Smooth muscle cell (in vitro differentiated cells): ENCODE data around the gene KCNIP4. TPM values are rescaled to one million over a fixed set of nuclear protein-coding genes. Genes with fewer than 3 reads are reported as not detected.

Experiments used
- DNase-seq: peaks from one replicate; lab custom pipeline; 2025; ENCODE audit not compliant: unreplicated experiment; lab: John Stamatoyannopoulos, UW
- H2AFZ ChIP-seq: fragments of 200-600 bp; sonication (generic); 2 replicates; pipeline ENCODE4 v1.6.0; 2016; ENCODE audit warnings: antibody characterized with exemption, low read depth, mild to moderate bottlenecking
- H3F3A ChIP-seq: fragments of 200-600 bp; sonication (generic); 2 replicates; pipeline ENCODE4 v1.6.0; 2017; ENCODE audit warnings: antibody characterized with exemption, low read depth
- H3K27ac ChIP-seq: fragments of 200-600 bp; sonication (generic); 2 replicates; pipeline ENCODE4 v1.5.1; 2016; ENCODE audit warnings: low read depth, mild to moderate bottlenecking
- H3K27me3 ChIP-seq: fragments of 200-600 bp; sonication (generic); 2 replicates; pipeline ENCODE4 v1.6.1; 2016; ENCODE audit warnings: low read depth, mild to moderate bottlenecking
- H3K36me3 ChIP-seq: fragments of 200-600 bp; sonication (generic); 2 replicates; pipeline ENCODE4 v1.5.1; 2016; ENCODE audit warnings: low read depth
- H3K4me1 ChIP-seq: fragments of 200-600 bp; sonication (generic); 2 replicates; pipeline ENCODE4 v1.5.1; 2016; ENCODE audit warnings: low read depth
- H3K4me2 ChIP-seq: fragments of 200-600 bp; sonication (generic); 2 replicates; pipeline ENCODE4 v1.6.0; 2016; ENCODE audit warnings: mild to moderate bottlenecking
- H3K4me3 ChIP-seq: fragments of 200-600 bp; sonication (generic); 2 replicates; pipeline ENCODE4 v1.5.1; 2016; ENCODE audit warnings: mild to moderate bottlenecking
- H3K79me2 ChIP-seq: fragments of 200-600 bp; sonication (generic); 2 replicates; pipeline ENCODE4 v1.6.0; 2016; ENCODE audit warnings: low read depth, mild to moderate bottlenecking
- H3K9ac ChIP-seq: fragments of 200-600 bp; sonication (generic); 2 replicates; pipeline ENCODE4 v1.6.0; 2016; ENCODE audit warnings: low read depth
- H3K9me3 ChIP-seq: fragments of 200-600 bp; sonication (generic); replicated peaks from 2 replicates; pipeline ENCODE4 v1.5.1; 2016; ENCODE audit warnings: low read depth
- H4K20me1 ChIP-seq: fragments of 200-600 bp; sonication (generic); 2 replicates; pipeline ENCODE4 v1.6.0; 2016; ENCODE audit warnings: low read depth
- WGBS: methylation state at CpG from one replicate; pipeline ENCODE4 v1.1.7; 2016; ENCODE audit warnings: low lambda C conversion rate; 5-methylcytosine and 5-hydroxymethylcytosine counted together
- polyA plus RNA-seq: library from polyadenylated mRNA; unstranded; fragments of >200 nt; fragmentation: Nextera tagmentation; extraction: Ambion mirVana; gene quantifications from 2 replicates; pipeline ENCODE4 v1.2.1, GENCODE V29; 2016
- total RNA-seq: library from RNA; depleted of rRNA; stranded (reverse); fragments of >200 nt; gene quantifications from 2 replicates; pipeline ENCODE4 v1.2.3, GENCODE V29; 2014
- TF ChIP-seq, protein P1 (sequence below): fragments of 200-600 bp; sonication (generic); IDR thresholded peaks from 2 replicates; pipeline ENCODE4 v1.5.1; 2017; ENCODE audit warnings: borderline replicate concordance, mild to moderate bottlenecking, antibody characterized with exemption; ENCODE audit not compliant: insufficient read depth, poor library complexity, severe bottlenecking

Gene KCNIP4
- total and polyA plus RNA-seq, 2 experiments from 2014 or later: 0.07 TPM; not detected in 1

DNA sequence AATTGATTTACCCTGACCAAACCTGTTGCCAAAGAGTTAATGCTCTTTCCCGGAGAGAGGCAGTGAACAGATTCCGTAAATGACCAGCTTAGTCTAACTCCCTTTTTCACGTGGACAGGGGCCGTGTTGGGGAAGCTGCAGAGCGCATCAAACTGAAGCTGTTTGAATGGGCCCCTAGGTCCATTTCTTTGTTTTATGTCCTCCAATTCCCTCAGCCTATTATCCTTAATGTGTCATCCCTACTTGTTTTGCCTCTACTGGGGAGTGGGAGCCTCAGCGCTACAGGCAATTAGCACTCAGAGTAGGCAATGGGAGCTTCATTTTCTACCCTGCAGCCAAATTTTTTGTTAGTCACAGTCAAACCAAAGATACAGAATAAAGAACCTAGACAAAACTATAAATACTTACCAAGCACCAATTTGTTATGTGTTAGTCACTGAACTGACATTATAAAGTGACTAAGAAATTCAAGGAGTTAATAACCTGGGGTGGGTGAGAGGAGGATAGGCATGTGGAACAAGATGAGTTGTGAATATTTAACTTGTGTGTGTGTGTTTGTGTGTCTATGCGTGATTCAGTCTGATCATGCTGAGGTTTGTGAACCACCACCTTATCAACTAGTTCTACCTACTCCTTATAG, 830.9 kb downstream of the KCNIP4 start:
- H3K36me3 ChIP-seq: no peaks in the 10 kb centered on the region
- H3K9me3 ChIP-seq: no peaks in the 10 kb centered on the region
- no peaks in the 10 kb centered on the region for H3K27me3 ChIP-seq
- no peaks in the 10 kb centered on the region for H3K79me2 ChIP-seq
- H3F3A ChIP-seq: peaks cover 8% of the 10 kb centered on the region
- no peak overlapping the region for H3K27ac ChIP-seq
- 50% methylated on average over 7 of the region's 7 CpGs for WGBS
- DNase-seq: no peak
- H4K20me1 ChIP-seq: no peaks in the 10 kb centered on the region
- H3K9ac ChIP-seq: no peak overlapping the region
- no peak overlapping the region for H3K4me2 ChIP-seq
- TF ChIP-seq, protein P1, sequence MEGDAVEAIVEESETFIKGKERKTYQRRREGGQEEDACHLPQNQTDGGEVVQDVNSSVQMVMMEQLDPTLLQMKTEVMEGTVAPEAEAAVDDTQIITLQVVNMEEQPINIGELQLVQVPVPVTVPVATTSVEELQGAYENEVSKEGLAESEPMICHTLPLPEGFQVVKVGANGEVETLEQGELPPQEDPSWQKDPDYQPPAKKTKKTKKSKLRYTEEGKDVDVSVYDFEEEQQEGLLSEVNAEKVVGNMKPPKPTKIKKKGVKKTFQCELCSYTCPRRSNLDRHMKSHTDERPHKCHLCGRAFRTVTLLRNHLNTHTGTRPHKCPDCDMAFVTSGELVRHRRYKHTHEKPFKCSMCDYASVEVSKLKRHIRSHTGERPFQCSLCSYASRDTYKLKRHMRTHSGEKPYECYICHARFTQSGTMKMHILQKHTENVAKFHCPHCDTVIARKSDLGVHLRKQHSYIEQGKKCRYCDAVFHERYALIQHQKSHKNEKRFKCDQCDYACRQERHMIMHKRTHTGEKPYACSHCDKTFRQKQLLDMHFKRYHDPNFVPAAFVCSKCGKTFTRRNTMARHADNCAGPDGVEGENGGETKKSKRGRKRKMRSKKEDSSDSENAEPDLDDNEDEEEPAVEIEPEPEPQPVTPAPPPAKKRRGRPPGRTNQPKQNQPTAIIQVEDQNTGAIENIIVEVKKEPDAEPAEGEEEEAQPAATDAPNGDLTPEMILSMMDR: no peak
- H2AFZ ChIP-seq: no peak overlapping the region
- H3K4me1 ChIP-seq: peaks cover 4% of the 10 kb centered on the region
- H3K4me3 ChIP-seq: no peak overlapping the region

DNA sequence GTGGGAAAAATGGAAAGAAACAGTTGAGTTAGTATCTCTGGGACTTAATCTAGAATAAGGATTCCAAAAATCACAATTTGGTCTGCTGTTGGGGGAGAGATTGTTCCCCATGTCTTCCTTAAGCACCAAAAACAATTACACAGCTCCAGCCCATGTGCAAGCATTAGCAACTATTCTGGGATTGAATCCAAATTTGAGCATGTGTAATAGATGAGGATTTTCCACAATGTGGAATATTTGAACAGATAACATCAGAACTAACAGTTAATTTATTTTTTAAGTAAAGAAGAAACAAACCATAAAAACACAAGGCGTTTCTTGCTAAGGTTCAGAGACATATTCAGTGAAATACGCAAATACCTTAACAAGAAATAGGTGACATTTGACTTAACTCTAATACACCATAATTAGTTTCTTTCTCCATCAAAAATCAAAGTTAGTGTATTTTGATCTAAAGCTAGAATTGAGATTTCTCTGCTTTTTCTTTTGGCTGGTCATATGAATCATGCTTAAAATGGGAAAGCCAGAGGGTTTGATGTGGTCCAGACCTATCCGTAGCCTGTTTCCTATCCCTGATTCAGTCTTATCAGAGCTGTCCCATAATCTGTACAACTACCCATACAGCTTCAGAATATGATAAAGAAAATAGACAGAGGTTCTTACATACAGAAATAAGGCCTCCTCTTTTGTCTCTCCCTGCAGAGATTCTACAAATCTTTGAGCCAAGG, 834.9 kb downstream of the KCNIP4 start:
- H4K20me1 ChIP-seq: no peaks in the 10 kb centered on the region
- DNase-seq: no peak
- H3K27ac ChIP-seq: peak overlapping the region; percentile 61
- no peak overlapping the region for H3K4me3 ChIP-seq
- H3K79me2 ChIP-seq: no peaks in the 10 kb centered on the region
- no peak overlapping the region for H3K9ac ChIP-seq
- no peaks in the 10 kb centered on the region for H3K27me3 ChIP-seq
- TF ChIP-seq, protein P1: no peak
- H3K4me2 ChIP-seq: peak overlapping the region; percentile 49
- no peaks in the 10 kb centered on the region for H3K36me3 ChIP-seq
- WGBS: 34% methylated on average over 3 of the region's 3 CpGs
- peaks cover 9% of the 10 kb centered on the region for H3F3A ChIP-seq
- H2AFZ ChIP-seq: no peak overlapping the region
- no peaks in the 10 kb centered on the region for H3K9me3 ChIP-seq
- peaks cover 4% of the 10 kb centered on the region for H3K4me1 ChIP-seq

DNA sequence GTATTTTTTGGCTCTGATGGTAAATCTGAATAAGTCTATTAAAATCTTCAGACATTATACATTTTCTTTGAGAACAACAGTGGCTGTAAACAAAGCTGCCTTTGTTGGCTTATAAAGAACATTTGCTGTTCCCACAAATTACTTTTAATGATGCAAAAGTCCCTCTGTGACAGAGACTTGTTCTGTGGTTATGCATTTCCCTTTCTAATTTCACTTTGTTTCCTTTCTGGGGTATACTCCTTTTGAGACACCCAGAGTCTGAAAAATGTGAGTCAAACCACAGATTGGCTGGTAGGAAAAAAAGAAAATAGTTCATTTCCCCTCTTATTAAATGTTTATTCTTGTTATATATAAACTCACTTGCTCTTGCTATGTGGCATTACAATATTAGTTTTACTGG, 845.9 kb downstream of the KCNIP4 start:
- no peaks in the 10 kb centered on the region for H3K27me3 ChIP-seq
- no peak overlapping the region for H3K4me2 ChIP-seq

More for the DNA sequence above, 845.9 kb downstream of the KCNIP4 start:
- TF ChIP-seq, protein P1: no peak
- no peak overlapping the region for H3K27ac ChIP-seq
- H3K36me3 ChIP-seq: no peaks in the 10 kb centered on the region
- no peaks in the 10 kb centered on the region for H3F3A ChIP-seq
- no peaks in the 10 kb centered on the region for H4K20me1 ChIP-seq
- H3K79me2 ChIP-seq: no peaks in the 10 kb centered on the region
- no peak for DNase-seq
- no peaks in the 10 kb centered on the region for H3K9me3 ChIP-seq
- H3K4me3 ChIP-seq: no peak overlapping the region
- no peak overlapping the region for H3K9ac ChIP-seq
- H2AFZ ChIP-seq: peak overlapping the region; percentile 77
- H3K4me1 ChIP-seq: no peaks in the 10 kb centered on the region
